HG03558 (cell line): Measurements from ENCODE around the gene AHSP.
"Not testable (repeated sequence)": the region's sequence is repeated elsewhere in the genome, so short reads cannot be mapped to it uniquely, and the experiment has no call there.

ENCODE experiments used
- ATAC-seq: cut with Tn5 transposase; IDR thresholded peaks from one replicate; pipeline ENCODE4 v1.9.1; 2021; ENCODE audit warnings: moderate number of reproducible peaks; ENCODE audit not compliant: unreplicated experiment; ENCODE audit errors: extremely low read depth

AHSP gene

GRCh38 chr16:31529937-31530312 is 2.2 kb downstream of the AHSP start:
- no peak for ATAC-seq

- no peak for ATAC-seq
Observed at GRCh38 chr16:31530405-31530804, 2.7 kb downstream of the AHSP start.

- no peak for ATAC-seq
Observed at GRCh38 chr16:31531096-31531495, 3.4 kb downstream of the AHSP start.

- ATAC-seq: no peak
Observed at GRCh38 chr16:31532120-31532519, 4.4 kb downstream of the AHSP start.

GRCh38 chr16:31532896-31533295 is 5.2 kb downstream of the AHSP start:
- ATAC-seq: no peak

- no peak for ATAC-seq
Observed at GRCh38 chr16:31535737-31536136, 8.0 kb downstream of the AHSP start.

- no peak for ATAC-seq
Observed at GRCh38 chr16:31536804-31537361, 9.2 kb downstream of the AHSP start.

- no peak for ATAC-seq
Observed at GRCh38 chr16:31537362-31538242, 9.9 kb downstream of the AHSP start.

- not testable (repeated sequence) for ATAC-seq
Observed at GRCh38 chr16:31538243-31538598, 10.5 kb downstream of the AHSP start.

- not testable (repeated sequence) for ATAC-seq
Observed at GRCh38 chr16:31539762-31540161, 12.1 kb downstream of the AHSP start.

GRCh38 chr16:31542763-31543162 is 15.1 kb downstream of the AHSP start:
- no peak for ATAC-seq

GRCh38 chr16:31561426-31562233 is 33.9 kb downstream of the AHSP start:
- ATAC-seq: no peak

- ATAC-seq: no peak
Observed at GRCh38 chr16:31568577-31569359, 41.1 kb downstream of the AHSP start.

- ATAC-seq: no peak
Observed at GRCh38 chr16:31569360-31569717, 41.6 kb downstream of the AHSP start.

GRCh38 chr16:31572821-31573220 is 45.1 kb downstream of the AHSP start:
- no peak for ATAC-seq

- ATAC-seq: not testable (repeated sequence)
Observed at GRCh38 chr16:31574159-31574558, 46.5 kb downstream of the AHSP start.

GRCh38 chr16:31577411-31577810 is 49.7 kb downstream of the AHSP start:
- ATAC-seq: no peak
